Stomach (tissue), 4 donors: ENCODE results near the gene C10orf105.

ENCODE experiments used
- EP300 ChIP-seq: sonication (generic); formaldehyde crosslinking; IDR thresholded peaks from one replicate; pipeline ENCODE4 v1.6.1; 2017; ENCODE audit warnings: antibody characterized with exemption
- POLR2AphosphoS5 ChIP-seq, 3 donors: sonication (generic); formaldehyde crosslinking; IDR thresholded peaks; one replicate each; pipeline ENCODE4 v1.6.1; 2016; ENCODE audit warnings: antibody characterized with exemption in 3 of 3
- TF ChIP-seq, protein P1 (sequence below), 7 experiments: fragments of 450-650 bp in 4 of 7; fragments of 200-600 bp in 3 of 7; sonication (generic) in 3 of 7; IDR thresholded peaks; one replicate each; pipeline ENCODE4 v1.5.1; 2016 to 2019; ENCODE audit warnings: antibody characterized with exemption in 7 of 7, control low read depth in 2 of 7, mild to moderate bottlenecking in 1 of 7

DNA sequence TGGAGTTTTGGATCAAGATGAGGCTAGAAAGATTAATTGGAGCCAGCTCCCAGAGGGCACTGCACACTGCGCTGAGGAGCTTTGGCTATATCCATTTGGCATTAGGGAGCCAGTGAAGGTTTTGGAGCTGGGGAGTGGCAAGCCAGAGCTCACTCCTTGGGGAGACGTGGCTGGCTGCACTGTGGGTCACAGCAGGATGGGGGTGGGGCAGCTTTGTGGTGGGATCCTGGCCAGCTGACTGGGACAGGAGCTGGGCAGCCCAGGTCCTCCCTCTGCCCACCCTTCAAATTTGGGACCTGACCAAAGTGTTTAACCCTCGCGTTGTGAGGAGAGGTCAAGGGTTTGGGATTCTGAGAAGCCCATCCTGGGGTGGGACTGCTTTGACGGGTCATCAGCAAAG is 5.0 kb downstream of the C10orf105 start:
- TF ChIP-seq EP300: no peak
- TF ChIP-seq, protein P1, sequence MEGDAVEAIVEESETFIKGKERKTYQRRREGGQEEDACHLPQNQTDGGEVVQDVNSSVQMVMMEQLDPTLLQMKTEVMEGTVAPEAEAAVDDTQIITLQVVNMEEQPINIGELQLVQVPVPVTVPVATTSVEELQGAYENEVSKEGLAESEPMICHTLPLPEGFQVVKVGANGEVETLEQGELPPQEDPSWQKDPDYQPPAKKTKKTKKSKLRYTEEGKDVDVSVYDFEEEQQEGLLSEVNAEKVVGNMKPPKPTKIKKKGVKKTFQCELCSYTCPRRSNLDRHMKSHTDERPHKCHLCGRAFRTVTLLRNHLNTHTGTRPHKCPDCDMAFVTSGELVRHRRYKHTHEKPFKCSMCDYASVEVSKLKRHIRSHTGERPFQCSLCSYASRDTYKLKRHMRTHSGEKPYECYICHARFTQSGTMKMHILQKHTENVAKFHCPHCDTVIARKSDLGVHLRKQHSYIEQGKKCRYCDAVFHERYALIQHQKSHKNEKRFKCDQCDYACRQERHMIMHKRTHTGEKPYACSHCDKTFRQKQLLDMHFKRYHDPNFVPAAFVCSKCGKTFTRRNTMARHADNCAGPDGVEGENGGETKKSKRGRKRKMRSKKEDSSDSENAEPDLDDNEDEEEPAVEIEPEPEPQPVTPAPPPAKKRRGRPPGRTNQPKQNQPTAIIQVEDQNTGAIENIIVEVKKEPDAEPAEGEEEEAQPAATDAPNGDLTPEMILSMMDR (IDR thresholded peaks at IDR 0.05): no peak
- no peak for TF ChIP-seq POLR2AphosphoS5 (IDR thresholded peaks at IDR 0.05)
